Amniotic stem cell (primary cell): Measurements from ENCODE around the gene CDH4.

ENCODE experiments used
- DNase-seq: peaks from one replicate; lab custom pipeline; 2025; lab: John Stamatoyannopoulos, UW

CDH4 gene

DNA sequence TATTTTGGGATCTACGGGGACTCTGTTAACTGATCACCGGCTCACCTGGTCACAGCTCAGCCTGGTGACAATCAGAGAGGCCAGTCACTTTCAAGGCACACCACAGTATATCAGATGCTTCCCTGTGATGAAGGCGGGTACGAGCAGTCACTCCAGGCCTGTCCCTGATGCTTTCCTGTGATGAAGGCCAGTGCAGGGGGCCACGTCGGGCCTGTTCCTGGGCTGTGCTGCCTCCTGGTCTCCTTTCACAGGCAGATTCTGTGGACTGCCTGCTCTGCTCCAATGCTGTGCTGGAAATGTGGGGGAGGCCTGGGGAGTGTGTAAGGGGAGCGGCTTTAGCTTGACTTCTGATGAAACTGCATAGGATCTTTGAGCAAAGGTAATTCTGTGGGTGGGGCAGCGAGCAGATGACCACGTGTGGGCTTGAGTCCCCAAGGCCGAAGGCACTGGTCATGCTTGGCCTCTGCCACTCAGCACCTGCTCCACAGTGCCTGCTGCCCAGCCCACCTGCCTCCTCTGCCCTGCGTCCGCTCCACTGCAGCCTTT is 441.1 kb downstream of the CDH4 start:
- no peak for DNase-seq

DNA sequence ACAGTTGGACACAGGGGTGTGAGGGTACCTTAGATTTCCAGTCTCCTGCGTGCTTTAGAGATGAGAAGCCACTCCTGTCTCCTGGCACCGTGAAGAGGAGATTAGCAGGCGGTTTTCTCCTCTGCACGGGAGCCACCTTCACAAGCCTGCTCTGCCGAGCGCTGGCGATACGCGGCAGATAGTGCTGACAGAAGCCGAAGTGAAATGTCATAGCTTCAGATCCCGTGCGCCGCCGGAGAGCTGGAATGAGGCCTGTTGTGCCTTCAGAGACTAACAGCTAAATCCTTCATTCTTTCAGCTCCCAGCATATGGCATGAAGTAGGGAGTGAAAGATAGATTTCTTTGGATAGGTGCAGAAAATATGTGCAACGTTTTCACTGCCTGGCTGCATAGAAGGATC is 442.6 kb downstream of the CDH4 start:
- DNase-seq: no peak

DNA sequence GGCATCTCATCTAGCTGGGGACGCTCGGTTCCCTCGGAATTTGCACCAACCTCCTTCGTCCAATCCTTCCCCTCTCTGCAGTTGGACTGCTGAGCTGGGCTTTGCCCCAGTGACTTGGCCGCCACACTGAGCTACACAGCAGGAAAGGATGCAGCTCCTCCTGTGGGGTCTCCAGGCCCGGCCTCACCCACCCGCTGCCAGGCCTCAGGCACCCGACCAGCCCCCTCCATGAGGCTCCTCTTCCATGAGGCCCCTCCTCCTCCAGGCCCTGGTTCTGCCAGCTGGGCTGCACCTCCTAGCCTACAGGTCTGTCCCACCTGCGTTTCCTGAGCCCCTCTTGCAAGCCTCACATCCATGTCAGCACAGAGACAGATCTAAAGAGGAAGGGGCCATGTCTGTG is 443.7 kb downstream of the CDH4 start:
- no peak for DNase-seq

DNA sequence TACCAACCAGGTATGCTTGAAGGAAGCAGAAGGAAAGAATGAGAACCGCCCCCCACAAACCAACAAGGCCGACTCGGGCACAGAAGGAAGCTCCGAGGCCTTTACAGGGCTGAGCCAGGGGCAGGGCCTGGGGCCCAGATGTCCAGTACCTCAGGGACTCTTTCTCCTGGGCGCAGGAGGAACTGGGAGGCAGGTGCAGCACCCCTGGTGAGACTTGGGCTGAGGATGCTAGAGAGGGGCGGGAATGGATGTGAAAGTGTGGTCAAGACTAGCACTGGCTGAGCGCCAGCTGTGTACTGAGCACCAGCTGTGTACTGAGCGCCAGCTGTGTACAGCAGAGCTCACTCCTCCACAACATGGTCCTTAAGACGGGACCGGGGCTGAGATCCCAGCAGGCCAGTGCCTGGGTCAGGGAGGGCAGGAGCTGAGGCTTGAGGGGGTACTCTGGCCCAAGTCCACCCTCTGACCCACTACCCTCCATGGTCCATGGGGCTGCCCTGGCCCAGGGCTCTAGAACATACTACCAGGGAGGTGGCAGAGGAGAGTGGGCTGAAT is 444.2 kb downstream of the CDH4 start:
- no peak for DNase-seq

DNA sequence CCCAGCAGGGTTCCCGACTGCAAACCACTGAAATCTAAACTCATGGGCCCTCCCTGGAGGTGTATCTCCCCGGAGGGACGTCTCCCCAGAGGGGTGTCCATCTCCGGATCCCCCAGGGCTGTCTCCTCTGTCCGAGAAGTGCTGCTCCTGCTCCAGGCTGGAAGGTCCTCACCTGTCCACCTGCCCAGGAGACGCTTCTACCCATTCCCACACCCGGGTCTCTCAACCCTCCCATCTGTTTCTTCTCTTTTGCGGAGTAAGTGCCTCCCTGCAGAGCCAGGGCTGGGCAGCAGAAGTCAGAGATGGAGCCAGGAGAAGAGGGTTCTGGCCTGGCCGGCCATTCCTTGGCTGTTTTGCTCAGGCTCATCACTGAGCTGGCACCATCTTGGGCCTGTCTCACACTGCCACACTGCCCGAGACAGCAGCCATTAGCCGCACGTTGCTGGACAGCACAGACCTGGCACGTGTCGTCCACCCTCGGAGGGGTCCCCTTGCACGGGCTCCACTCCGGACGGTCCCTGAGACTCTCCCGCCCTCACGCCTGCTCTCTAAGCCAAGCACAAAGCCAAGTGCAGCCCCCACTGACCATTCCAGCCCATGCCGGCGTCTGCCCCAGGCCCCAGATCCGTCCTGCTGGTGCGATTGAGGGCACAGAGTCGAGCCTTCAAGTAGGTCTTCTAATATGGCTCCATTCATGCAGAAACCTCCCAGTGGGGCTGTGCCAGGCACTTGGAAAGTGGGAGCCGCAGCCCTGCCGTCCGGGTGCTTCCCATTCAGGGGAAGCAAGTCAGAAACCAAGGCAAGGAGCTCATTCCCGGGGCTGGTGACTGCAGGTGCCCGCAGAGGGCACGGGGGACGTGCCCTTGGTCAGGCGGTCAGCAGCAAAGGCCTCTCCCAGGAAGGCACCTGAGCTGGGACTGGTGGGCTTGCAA is 445.9 kb downstream of the CDH4 start:
- DNase-seq: no peak

DNA sequence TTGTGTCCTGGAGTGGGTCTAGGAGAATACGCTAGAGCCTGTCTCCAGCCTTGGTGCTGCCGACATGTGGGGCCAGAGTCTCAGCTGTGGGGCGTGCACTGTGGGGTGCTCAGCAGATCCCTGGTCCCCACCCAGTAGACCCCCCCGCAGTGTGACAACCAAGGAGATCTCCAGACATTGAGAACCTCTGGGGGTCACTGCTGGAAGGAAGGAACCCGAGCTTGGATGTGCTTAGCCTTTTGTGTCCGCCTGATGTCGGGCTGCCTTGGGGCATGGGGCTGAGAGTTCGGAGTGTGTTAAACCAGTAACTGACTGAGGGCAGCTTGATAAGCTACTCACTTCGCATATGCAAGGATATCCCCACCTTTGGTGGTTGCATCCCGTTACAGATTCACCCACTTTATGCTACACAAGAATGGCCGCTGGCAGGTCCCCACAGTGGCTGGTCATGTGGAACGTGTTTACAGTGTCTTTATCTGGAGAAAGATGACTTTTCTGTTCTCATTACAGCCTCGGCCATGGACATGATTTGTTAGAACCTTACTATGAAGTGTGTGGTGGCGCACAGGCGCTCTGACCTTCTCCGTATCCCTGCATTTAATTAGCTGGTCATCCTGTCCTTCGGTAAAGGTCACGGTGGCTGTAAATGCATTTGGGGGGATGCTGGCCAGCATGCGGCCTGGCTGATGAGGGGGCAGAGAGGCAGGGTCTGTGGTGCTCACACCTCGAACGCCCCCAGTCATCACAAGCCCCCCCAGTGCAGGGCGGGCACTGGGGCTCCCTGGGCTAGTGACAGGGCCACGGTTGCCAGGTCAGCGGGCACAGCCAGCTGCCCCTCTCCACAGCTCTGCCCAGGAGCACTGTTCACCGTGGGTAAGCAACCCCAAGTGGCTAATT is 446.8 kb downstream of the CDH4 start:
- no peak for DNase-seq

DNA sequence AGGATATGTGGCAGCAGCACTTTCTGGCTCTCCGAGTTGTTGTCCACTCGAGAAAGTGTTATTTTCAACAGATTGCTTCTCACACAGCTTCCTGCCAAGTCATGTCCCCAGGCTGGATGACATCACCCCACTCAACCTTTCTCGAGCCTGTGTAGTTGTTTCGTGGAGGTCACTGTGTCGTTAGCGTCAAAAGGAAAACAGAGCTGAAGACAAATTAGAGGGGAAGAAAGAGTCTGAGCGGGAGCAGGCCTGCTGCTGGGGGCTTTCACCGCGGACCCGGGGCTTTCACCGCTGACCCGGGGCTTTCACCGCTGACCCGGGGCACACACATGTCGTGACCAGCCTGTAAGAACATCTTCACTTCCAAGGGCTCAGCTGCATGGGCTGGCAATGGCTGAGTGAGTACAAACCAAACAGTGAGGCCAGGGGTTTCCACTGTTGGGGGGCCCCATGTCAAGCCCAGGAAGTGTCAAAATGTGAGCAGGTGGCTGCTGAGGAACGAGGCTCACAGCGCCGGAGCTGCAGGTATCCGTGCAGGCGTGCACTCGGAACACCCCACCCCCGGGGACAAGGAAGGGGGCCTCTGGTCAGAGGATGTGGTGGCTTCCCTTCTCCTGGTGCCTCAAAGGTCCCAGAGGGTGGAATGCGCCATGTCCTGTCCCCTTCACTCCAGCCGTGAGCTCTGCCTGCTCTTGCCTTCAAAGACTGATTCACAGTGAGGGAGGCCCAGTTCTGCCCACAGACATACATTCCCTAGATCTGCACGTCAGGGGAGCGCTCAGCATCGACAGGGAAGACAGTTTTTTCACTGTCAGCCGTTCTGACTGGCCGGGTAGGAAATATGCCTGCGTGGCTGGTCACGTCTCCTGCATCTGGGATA is 447.7 kb downstream of the CDH4 start:
- DNase-seq: no peak

DNA sequence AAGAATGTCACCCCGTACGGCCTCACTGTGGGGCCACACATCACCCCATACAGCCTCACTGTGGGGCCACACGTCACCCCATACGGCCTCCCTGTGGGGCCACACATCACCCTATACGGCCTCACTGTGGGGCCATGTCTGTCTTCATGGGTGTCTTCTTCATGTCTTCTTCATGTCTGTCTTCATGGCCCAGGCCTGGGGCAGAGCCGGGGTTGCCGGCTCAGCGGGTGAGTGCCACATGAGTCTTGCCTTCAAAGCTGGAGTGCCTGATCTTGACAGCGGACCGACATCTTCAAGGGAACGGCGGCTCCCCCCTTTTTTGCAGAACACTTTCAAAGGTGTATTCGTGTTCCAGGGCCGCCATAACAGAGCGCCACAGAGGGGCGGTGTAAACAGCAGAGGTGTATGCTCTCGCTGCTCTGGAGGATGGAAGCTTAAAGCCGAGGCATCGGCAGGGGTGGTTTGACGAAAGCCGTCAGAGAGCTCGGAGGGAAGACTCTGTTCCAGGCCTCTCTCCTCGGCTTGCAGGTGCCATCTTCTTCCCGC is 448.6 kb downstream of the CDH4 start:
- DNase-seq: no peak

DNA sequence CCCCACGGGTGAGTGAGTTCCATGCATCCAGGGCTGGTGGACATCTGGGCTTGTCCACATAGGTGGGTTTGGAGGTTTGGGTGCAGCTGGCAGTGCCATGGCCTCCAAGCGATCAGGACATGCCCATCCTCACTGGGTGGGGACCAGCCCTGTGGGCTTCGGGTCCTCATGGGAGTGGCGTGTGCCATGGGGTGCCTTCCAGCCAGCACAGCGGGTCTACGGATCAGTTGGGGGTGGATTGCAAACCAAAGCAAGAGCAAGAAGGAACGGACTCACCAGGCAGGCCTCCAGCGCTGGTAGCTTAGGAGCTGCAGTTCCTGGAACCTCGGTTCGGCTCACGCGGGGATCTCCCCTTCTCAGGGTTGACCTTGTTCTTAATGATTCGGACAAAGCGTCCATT is 449.3 kb downstream of the CDH4 start:
- DNase-seq: no peak

DNA sequence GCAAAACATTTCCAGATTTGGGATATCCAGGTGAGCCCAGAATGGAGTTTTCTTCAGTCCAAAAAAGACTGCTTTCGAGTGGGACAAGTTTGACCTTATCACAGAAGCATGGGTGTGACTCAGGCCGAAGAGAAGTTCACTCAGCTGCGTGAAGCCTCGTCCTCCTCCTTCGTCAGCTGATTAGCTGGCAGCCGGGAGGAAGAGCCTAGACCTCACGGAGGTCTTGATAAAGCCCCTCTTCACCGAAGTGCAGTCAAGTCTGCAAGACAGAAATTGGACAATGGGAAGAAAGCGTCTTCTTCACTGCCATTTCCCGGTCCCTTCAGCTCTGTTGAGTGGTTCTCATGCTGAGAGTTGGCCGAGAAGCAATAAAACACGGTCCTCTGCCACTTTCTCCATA is 449.7 kb downstream of the CDH4 start:
- no peak for DNase-seq

DNA sequence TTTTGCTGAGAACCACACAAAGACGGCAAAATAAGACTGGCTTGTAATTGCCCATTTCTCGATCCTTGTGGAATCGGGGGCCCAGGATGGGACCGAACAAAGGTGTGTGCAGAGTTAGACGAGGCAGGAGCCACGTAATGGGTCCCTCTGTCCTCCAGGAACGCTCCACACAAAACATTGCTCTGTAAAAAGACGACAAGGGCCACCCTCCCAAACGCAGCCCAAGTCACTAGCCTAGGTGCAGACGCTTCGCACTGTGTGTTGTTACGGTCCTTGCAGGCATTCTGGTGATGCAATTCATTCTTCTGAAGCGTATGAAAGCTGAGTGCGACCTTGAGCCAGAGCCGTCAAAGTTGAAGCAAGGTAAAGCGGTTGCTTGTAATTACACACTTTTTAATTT is 450.2 kb downstream of the CDH4 start:
- no peak for DNase-seq

DNA sequence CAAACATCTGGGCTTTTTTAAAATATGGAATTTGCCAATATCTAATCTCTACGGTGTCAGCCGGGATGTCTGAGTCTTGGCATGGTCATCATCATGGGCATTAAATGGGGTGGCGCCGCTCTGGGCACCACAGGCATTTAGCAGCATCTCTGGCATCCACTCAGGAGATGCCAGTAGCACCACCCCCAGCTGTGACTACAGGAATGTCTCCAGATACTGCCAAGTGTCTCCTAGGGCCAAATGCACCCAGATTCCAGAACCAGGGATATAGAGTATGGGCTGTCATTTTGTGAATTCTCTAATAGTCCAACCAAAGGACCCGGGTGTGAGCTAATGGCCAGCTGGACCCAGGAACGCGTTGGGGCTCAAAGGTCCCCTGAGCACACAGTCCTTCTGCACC is 452.6 kb downstream of the CDH4 start:
- DNase-seq: no peak

DNA sequence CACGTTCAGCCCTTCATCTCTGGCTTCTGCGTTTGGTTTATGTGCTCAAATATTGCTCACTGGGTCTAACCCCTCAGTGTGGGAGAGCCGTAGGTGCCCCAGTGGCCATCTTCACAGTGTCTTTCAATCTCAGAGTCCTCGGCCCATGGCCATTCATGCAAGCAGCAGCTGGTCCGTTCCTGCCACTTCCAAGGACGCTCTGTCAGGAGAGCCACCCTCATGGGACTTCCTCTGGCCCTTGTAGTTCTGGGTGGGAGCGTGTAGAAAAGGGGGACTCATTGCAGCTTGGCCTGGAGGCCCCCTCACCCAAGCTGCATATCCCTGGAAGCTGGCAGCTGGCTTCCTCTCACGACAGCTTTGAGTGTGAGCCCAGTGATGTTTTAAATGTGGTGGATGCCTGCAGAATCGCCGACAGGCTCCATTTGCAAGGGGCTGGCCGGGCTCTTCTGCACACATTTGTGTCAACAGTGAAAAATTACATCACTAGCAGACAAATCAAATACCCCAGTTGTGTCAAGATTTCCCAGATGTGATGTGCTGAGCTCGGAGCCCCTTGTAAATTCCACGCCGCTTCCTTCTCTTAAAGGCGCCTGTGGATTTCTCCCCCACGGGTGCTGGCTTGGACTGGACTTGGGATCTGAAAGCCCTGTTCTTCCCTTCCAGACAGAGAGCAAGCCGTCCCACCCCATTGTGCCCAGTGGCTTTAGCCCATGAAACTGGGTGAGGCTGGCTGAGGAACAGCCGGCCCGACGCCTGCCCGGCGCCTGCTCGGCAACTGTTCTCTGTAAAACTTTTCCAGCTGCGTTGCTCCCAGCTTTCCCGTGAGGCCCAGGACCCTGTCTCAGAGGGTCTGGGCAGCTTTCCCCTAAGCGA is 453.6 kb downstream of the CDH4 start:
- no peak for DNase-seq

DNA sequence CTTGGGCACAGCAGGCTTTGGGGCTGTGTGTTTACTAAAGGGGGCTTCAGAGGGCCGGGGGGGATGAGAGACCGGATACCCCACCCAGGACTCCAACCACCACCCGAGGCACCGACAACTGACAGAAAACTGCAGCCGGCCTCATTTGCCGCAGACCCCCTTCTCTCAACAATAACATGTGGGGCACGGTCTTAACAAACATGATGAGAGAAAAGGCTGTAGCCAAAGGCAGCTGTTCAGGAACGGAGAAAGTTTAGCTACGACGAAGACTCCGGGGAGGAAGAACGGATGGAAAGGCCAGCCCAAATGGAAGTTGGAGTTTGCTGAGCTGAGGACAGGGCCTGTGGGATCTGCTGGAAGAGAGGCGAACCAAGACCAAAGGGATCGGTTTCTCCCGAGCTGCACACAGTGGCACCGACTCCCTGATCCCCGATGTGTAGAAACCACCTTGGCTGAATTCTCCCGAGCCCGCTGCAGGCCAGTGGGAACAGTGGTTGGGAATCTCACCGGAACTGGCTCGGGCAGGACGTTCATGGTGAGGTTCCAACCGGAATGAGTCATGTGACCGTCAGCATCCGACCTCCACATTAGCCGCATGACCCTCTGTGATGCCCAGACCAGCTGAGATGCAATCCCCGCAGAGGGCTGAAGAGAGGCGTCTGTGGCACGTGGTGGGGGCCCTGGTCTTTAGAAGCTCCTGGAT is 454.3 kb downstream of the CDH4 start:
- no peak for DNase-seq

DNA sequence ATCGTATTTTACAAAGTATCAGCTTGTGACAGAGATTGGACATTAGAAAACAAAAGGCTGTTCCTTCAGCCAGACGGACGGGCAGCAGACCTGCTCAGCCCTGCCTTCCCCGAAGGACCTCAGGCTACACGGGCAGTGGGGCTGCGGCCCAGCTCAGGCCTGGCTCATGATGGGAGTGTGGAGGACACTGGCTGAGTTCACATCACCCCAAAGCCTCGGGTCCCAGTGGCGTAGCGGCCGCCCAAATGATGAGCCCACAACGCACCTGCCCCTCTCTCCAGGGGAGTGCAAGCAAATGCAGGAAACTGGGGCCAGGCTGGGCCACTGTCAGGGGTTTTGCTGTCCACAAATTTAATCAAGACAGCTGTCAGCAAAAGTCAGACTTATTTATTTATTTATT is 456.8 kb downstream of the CDH4 start:
- no peak for DNase-seq

DNA sequence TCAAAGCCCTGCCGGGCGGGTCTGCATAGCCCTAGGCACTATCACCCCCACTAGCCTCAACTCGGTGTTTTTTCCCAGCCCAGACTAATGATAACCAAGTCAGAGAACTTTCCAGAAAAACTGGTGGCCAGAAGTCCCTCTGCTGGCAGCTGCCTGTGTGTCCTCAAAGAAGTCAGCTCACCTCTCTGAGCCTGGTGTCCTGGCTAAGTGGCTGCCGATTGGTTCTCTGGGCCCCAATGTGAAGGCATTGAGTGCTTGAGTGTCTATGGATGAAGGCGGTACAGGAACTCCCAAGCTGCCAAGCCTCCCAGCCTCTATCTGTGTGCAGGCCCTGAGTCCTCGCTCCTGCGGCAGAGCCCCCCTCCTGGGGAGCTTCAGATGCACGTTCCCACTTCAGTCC is 458.0 kb downstream of the CDH4 start:
- no peak for DNase-seq

DNA sequence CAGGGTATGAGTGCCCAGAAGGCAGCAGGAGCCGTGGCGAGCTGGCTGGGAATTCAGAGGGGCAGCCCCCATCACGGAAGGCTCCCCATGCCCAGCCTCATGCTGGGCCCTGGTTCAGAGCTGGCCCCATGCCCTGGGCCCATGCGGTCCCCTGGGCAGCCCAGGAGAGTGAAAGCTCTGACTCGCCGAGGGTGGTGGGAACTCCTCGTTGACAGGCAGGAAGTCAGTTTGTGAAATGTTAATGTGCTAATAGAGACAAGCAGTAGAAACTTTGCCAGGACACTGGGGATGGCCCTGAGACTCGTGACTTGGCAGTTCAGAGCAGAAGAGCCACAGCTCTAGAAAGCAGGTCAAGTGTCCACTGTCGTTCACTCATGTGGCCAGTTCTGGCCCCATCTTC is 460.6 kb downstream of the CDH4 start:
- DNase-seq: no peak

DNA sequence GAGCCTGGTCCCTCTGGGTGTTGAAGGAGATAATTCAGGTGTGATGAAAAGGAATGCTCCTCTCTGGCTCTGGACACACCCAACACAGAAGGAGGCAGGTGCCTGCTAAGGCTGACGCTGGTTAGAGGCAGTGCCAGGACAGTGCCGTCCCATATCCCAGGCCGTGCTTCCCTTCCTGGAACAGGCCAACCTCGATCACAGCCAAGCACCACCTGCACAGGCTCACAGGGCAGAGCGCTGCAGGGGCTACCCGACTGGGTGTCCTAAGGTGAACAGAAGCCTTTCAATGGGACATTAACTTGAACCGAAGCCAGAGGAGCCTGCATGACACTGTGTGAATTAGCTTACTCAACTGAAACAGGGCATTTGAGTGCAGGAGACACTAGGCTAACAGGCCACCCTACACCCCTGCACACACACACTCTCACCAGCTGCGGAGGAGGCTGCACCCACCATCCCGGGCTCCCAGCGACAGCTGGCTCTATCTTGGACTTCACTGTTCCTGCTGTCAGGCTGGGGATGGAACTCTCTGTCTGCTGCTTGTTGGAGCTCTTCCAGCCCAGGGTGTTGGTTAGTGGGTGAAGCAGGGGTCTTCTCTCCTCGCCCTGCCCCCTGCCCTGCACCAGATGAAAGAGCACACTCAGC is 466.4 kb downstream of the CDH4 start:
- no peak for DNase-seq
